Endodermal cell (in vitro differentiated cells): ENCODE data around the gene SIX2. TPM values are rescaled to one million over a fixed set of nuclear protein-coding genes. Genes with fewer than 3 reads are reported as not detected.

Source experiments
- DNase-seq: peaks from one replicate; pipeline ENCODE4 v3.0.0-alpha.2; 2017
- H3K27ac ChIP-seq: 2 replicates; pipeline ENCODE4 v1.5.1; 2013; ENCODE audit warnings: mild to moderate bottlenecking, low read depth, low read length, moderate library complexity
- H3K27me3 ChIP-seq: 2 replicates; pipeline ENCODE4 v1.6.1; 2013; ENCODE audit warnings: mild to moderate bottlenecking, low read length, moderate library complexity; ENCODE audit not compliant: insufficient read depth, control insufficient read depth, poor library complexity, severe bottlenecking
- H3K36me3 ChIP-seq: 2 replicates; pipeline ENCODE4 v1.7.0; 2013; ENCODE audit warnings: mild to moderate bottlenecking, low read length, moderate library complexity; ENCODE audit not compliant: control insufficient read depth, insufficient read depth
- H3K4me1 ChIP-seq: one replicate; pipeline ENCODE4 v1.7.0; 2013; ENCODE audit warnings: low read length; ENCODE audit not compliant: control insufficient read depth, insufficient read depth
- H3K4me3 ChIP-seq: 2 replicates; pipeline ENCODE4 v1.5.1; 2013; ENCODE audit warnings: mild to moderate bottlenecking, low read length, moderate library complexity
- H3K9ac ChIP-seq: 2 replicates; pipeline ENCODE4 v1.6.1; 2013; ENCODE audit warnings: mild to moderate bottlenecking, low read length, moderate library complexity; ENCODE audit not compliant: poor library complexity, severe bottlenecking; ENCODE audit errors: extremely low read depth
- H3K9me3 ChIP-seq: 2 replicates; pipeline ENCODE4 v1.6.1; 2013; ENCODE audit warnings: mild to moderate bottlenecking, low read length, moderate library complexity; ENCODE audit not compliant: control insufficient read depth
- H3K27ac Mint-ChIP-seq: 2 replicates; pipeline ENCODE4 v1.8.0; 2020; ENCODE audit warnings: mixed read lengths
- H3K27me3 Mint-ChIP-seq: 2 replicates; pipeline ENCODE4 v1.8.0; 2021; ENCODE audit warnings: mild to moderate bottlenecking, mixed read lengths; ENCODE audit not compliant: insufficient read depth
- H3K36me3 Mint-ChIP-seq: 2 replicates; pipeline ENCODE4 v1.8.0; 2020; ENCODE audit warnings: low read depth, mixed read lengths
- H3K4me1 Mint-ChIP-seq: 2 replicates; pipeline ENCODE4 v1.8.0; 2020; ENCODE audit warnings: mixed read lengths
- H3K4me3 Mint-ChIP-seq: 2 replicates; pipeline ENCODE4 v1.8.0; 2020; ENCODE audit warnings: mild to moderate bottlenecking, moderate library complexity, mixed read lengths
- H3K9me3 Mint-ChIP-seq: 2 replicates; pipeline ENCODE4 v1.8.0; 2020; ENCODE audit warnings: mild to moderate bottlenecking, mixed read lengths
- CTCF ChIP-seq: fragments of 200-600 bp; sonication (generic); conservative IDR thresholded peaks from 2 replicates; pipeline ENCODE4 v1.5.0; 2021; ENCODE audit warnings: antibody characterized with exemption, mild to moderate bottlenecking
- WGBS, 2 experiments: methylation state at CpG; one replicate each; pipeline versions ENCODE4 v1.1.5 to v1.1.7; 2013; ENCODE audit warnings: missing lambda C conversion rate in 2 of 2, mixed read lengths in 1 of 2; ENCODE audit not compliant: insufficient coverage in 1 of 2, insufficient read length in 1 of 2; 5-methylcytosine and 5-hydroxymethylcytosine counted together
- total RNA-seq, 2 donors: library from RNA; stranded (reverse); fragmentation: NEBNext Ultra II Directional in 1 of 2; extraction: Animal tissue kit (Norgen Biotek cat#: 25700) in 1 of 2; gene quantifications; 2 replicates in 1 of 2; 3 replicates in 1 of 2; pipeline ENCODE4 v1.2.1, GENCODE V29; 2021

Gene SIX2
- total RNA-seq, 2 donors from 2014 or later, result not detected

- no peak overlapping the region for H3K27ac Mint-ChIP-seq
- TF ChIP-seq CTCF, result no peak
- Histone ChIP-seq H3K27me3 (no peaks in the 10 kb centered on the region), H3K9me3 (no peaks in the 10 kb centered on the region), H3K4me3 (no peak overlapping the region), H3K9ac (no peak overlapping the region), H3K27ac (no peak overlapping the region), H3K36me3 (no peaks in the 10 kb centered on the region), H3K4me1 (no peaks in the 10 kb centered on the region)
- DNase-seq, result no peak
- no peaks in the 10 kb centered on the region for H3K9me3 Mint-ChIP-seq
- H3K4me3 Mint-ChIP-seq, result no peak overlapping the region
- WGBS, 2 experiments, result 86% methylated on average over 6 of the region's 6 CpGs; no CpG with 5 or more reads in 1 of the 2 experiments
- H3K27me3 Mint-ChIP-seq, result peaks cover 30% of the 10 kb centered on the region
- no peaks in the 10 kb centered on the region for H3K36me3 Mint-ChIP-seq
- H3K4me1 Mint-ChIP-seq, result peaks cover 1% of the 10 kb centered on the region
Observed at GRCh38 chr2:45029215-45029614, 20.0 kb upstream of the SIX2 start.

- no peak overlapping the region for H3K4me3 Mint-ChIP-seq
- no peak overlapping the region for H3K27ac Mint-ChIP-seq
- H3K4me1 Mint-ChIP-seq, result peaks cover 1% of the 10 kb centered on the region
- no peaks in the 10 kb centered on the region for H3K9me3 Mint-ChIP-seq
- Histone ChIP-seq H3K36me3 (no peaks in the 10 kb centered on the region), H3K27me3 (no peaks in the 10 kb centered on the region), H3K4me3 (no peak overlapping the region), H3K9me3 (no peaks in the 10 kb centered on the region), H3K27ac (no peak overlapping the region), H3K4me1 (no peaks in the 10 kb centered on the region), H3K9ac (no peak overlapping the region)
- H3K27me3 Mint-ChIP-seq, result peaks cover 28% of the 10 kb centered on the region
- DNase-seq, result no peak
- WGBS, 2 experiments, result 94 to 100% methylated on average over 1 of the region's 1 CpG
- no peak for TF ChIP-seq CTCF
- H3K36me3 Mint-ChIP-seq, result no peaks in the 10 kb centered on the region
Observed at GRCh38 chr2:45028276-45028675, 19.0 kb upstream of the SIX2 start.

GRCh38 chr2:45026924-45027450, 17.7 kb upstream of the SIX2 start:
- Mint-ChIP-seq H3K4me1 (peaks cover 1% of the 10 kb centered on the region), H3K36me3 (no peaks in the 10 kb centered on the region), H3K4me3 (no peak overlapping the region), H3K27me3 (peaks cover 33% of the 10 kb centered on the region), H3K27ac (no peak overlapping the region), H3K9me3 (no peaks in the 10 kb centered on the region)
- H3K36me3 ChIP-seq, result no peaks in the 10 kb centered on the region
- 84 to 91% methylated on average over 3 to 4 of the region's 4 CpGs for WGBS, 2 experiments
- no peaks in the 10 kb centered on the region for H3K27me3 ChIP-seq
- no peaks in the 10 kb centered on the region for H3K4me1 ChIP-seq
- DNase-seq, result peak; percentile 21
- H3K4me3 ChIP-seq, result no peak overlapping the region
- H3K27ac ChIP-seq, result no peak overlapping the region
- no peak overlapping the region for H3K9ac ChIP-seq
- H3K9me3 ChIP-seq, result no peaks in the 10 kb centered on the region
- no peak for TF ChIP-seq CTCF
